Neural progenitor cell (in vitro differentiated cells): ENCODE data around the gene HMOX1. TPM values are rescaled to one million over a fixed set of nuclear protein-coding genes. Genes with fewer than 3 reads are reported as not detected.

Source experiments
- DNase-seq: peaks from one replicate; pipeline ENCODE4 v3.0.0-alpha.2; 2016; ENCODE audit warnings: low spot score
- H2AFZ ChIP-seq: fragments of 200-600 bp; sonication (generic); replicated peaks from 2 replicates; pipeline ENCODE4 v1.6.1; 2016; ENCODE audit warnings: antibody characterized with exemption
- H3F3A ChIP-seq: fragments of 200-600 bp; sonication (generic); 2 replicates; pipeline ENCODE4 v1.6.1; 2016; ENCODE audit warnings: antibody characterized with exemption, low read depth
- H3K27ac ChIP-seq: fragments of 200-600 bp; sonication (generic); 2 replicates; pipeline ENCODE4 v1.5.1; 2016; ENCODE audit warnings: mild to moderate bottlenecking
- H3K27me3 ChIP-seq: fragments of 200-600 bp; sonication (generic); 2 replicates; pipeline ENCODE4 v1.6.1; 2016; ENCODE audit warnings: mild to moderate bottlenecking, moderate library complexity
- H3K36me3 ChIP-seq: fragments of 200-600 bp; sonication (generic); 2 replicates; pipeline ENCODE4 v1.5.1; 2016
- H3K4me1 ChIP-seq: fragments of 200-600 bp; sonication (generic); 2 replicates; pipeline ENCODE4 v1.6.1; 2016; ENCODE audit warnings: mixed run types
- H3K4me2 ChIP-seq: fragments of 200-600 bp; sonication (generic); 2 replicates; pipeline ENCODE4 v1.6.1; 2016
- H3K4me3 ChIP-seq: fragments of 200-600 bp; sonication (generic); 2 replicates; pipeline ENCODE4 v1.5.1; 2016
- H3K79me2 ChIP-seq: fragments of 200-600 bp; sonication (generic); 2 replicates; pipeline ENCODE4 v1.6.1; 2016; ENCODE audit warnings: low read depth
- H3K9ac ChIP-seq: fragments of 200-600 bp; sonication (generic); 2 replicates; pipeline ENCODE4 v1.6.1; 2016
- H3K9me3 ChIP-seq: fragments of 200-600 bp; sonication (generic); 2 replicates; pipeline ENCODE4 v1.5.1; 2016; ENCODE audit warnings: low read depth
- H4K20me1 ChIP-seq: fragments of 200-600 bp; sonication (generic); 2 replicates; pipeline ENCODE4 v1.6.1; 2016; ENCODE audit warnings: low read depth
- H3K27ac Mint-ChIP-seq: 3 replicates; pipeline ENCODE4 v1.8.0; 2021; ENCODE audit warnings: mixed read lengths
- H3K27me3 Mint-ChIP-seq: 2 replicates; pipeline ENCODE4 v1.8.0; 2022; ENCODE audit warnings: low read depth, mild to moderate bottlenecking, inconsistent platforms, moderate library complexity, mixed read lengths; ENCODE audit not compliant: insufficient read depth
- H3K36me3 Mint-ChIP-seq: 3 replicates; pipeline ENCODE4 v1.8.0; 2021; ENCODE audit warnings: mixed read lengths
- H3K4me1 Mint-ChIP-seq: 3 replicates; pipeline ENCODE4 v1.8.0; 2021; ENCODE audit warnings: mixed read lengths
- H3K4me3 Mint-ChIP-seq: 3 replicates; pipeline ENCODE4 v1.8.0; 2021; ENCODE audit warnings: mild to moderate bottlenecking, moderate library complexity, mixed read lengths
- H3K9me3 Mint-ChIP-seq: 3 replicates; pipeline ENCODE4 v1.8.0; 2020; ENCODE audit warnings: mixed read lengths
- EZH2 ChIP-seq: fragments of 200-600 bp; sonication (generic); IDR thresholded peaks from 2 replicates; pipeline ENCODE4 v1.6.1; 2017; ENCODE audit warnings: antibody characterized with exemption, mild to moderate bottlenecking, moderate library complexity
- EZH2phosphoT487 ChIP-seq: fragments of 200-600 bp; sonication (generic); IDR thresholded peaks from 2 replicates; pipeline ENCODE4 v1.6.1; 2017; ENCODE audit warnings: antibody characterized with exemption
- total RNA-seq: library from RNA; depleted of rRNA; stranded (reverse); fragments of >200 nt; gene quantifications from 2 replicates; pipeline ENCODE4 v1.2.3, GENCODE V29; 2015; ENCODE audit warnings: low replicate concordance
- TF ChIP-seq, protein P1 (sequence below): fragments of 200-600 bp; sonication (generic); IDR thresholded peaks from 2 replicates; pipeline ENCODE4 v1.5.1; 2017; ENCODE audit warnings: antibody characterized with exemption, mild to moderate bottlenecking

Gene HMOX1
- total RNA-seq, 1 donor from 2014 or later, result 2.4 TPM

GRCh38 chr22:35410663-35411034, 29.8 kb downstream of the HMOX1 start:
- H3K79me2 ChIP-seq, result no peaks in the 10 kb centered on the region
- H3K36me3 ChIP-seq, result no peaks in the 10 kb centered on the region
- peaks cover 18% of the 10 kb centered on the region for H4K20me1 ChIP-seq
- no peak overlapping the region for H2AFZ ChIP-seq
- H3K9me3 ChIP-seq, result no peaks in the 10 kb centered on the region
- H3K27me3 ChIP-seq, result no peaks in the 10 kb centered on the region
- H3K4me3 ChIP-seq, result no peak overlapping the region
- no peaks in the 10 kb centered on the region for H3K27me3 Mint-ChIP-seq
- H3K27ac Mint-ChIP-seq, result no peak overlapping the region
- no peak overlapping the region for H3K4me2 ChIP-seq
- H3K9me3 Mint-ChIP-seq, result no peaks in the 10 kb centered on the region
- no peak overlapping the region for H3K27ac ChIP-seq
- no peaks in the 10 kb centered on the region for H3K4me1 Mint-ChIP-seq
- H3F3A ChIP-seq, result no peaks in the 10 kb centered on the region
- H3K36me3 Mint-ChIP-seq, result peaks cover 37% of the 10 kb centered on the region
- no peak for DNase-seq
- H3K9ac ChIP-seq, result no peak overlapping the region
- TF ChIP-seq, protein P1, sequence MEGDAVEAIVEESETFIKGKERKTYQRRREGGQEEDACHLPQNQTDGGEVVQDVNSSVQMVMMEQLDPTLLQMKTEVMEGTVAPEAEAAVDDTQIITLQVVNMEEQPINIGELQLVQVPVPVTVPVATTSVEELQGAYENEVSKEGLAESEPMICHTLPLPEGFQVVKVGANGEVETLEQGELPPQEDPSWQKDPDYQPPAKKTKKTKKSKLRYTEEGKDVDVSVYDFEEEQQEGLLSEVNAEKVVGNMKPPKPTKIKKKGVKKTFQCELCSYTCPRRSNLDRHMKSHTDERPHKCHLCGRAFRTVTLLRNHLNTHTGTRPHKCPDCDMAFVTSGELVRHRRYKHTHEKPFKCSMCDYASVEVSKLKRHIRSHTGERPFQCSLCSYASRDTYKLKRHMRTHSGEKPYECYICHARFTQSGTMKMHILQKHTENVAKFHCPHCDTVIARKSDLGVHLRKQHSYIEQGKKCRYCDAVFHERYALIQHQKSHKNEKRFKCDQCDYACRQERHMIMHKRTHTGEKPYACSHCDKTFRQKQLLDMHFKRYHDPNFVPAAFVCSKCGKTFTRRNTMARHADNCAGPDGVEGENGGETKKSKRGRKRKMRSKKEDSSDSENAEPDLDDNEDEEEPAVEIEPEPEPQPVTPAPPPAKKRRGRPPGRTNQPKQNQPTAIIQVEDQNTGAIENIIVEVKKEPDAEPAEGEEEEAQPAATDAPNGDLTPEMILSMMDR, result no peak
- TF ChIP-seq EZH2phosphoT487, result no peak
- no peak for TF ChIP-seq EZH2
- no peak overlapping the region for H3K4me3 Mint-ChIP-seq
- H3K4me1 ChIP-seq, result no peaks in the 10 kb centered on the region

DNA sequence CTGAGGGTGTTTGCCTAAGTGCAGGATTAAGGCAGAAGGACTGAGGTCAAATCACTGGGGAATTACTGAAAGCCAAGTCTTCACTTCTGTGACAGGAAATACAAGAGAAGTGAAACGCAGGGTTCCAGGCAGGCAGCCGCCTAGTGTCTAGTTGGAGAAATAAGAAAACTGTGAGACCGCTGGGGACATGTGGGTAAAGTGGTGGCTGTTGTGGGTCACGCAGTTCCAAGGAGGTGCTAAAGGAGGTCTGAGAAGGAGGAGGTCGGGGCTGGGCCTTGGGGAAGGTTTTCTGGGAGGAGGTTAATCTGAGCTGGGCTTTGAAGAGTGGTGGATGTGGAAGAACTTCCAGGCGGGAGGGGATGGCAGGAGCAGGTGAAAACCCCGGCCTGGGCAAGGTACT, 30.2 kb downstream of the HMOX1 start:
- Mint-ChIP-seq H3K36me3 (peaks cover 41% of the 10 kb centered on the region), H3K27me3 (no peaks in the 10 kb centered on the region), H3K27ac (no peak overlapping the region), H3K9me3 (no peaks in the 10 kb centered on the region), H3K4me1 (no peaks in the 10 kb centered on the region), H3K4me3 (no peak overlapping the region)
- Histone ChIP-seq H3K4me1 (no peaks in the 10 kb centered on the region), H3K4me2 (no peak overlapping the region), H3F3A (no peaks in the 10 kb centered on the region), H3K9ac (no peak overlapping the region), H3K79me2 (no peaks in the 10 kb centered on the region), H3K4me3 (no peak overlapping the region), H3K27ac (no peak overlapping the region), H4K20me1 (peaks cover 16% of the 10 kb centered on the region), H2AFZ (no peak overlapping the region), H3K27me3 (no peaks in the 10 kb centered on the region), H3K9me3 (no peaks in the 10 kb centered on the region), H3K36me3 (no peaks in the 10 kb centered on the region)
- no peak for DNase-seq
- TF ChIP-seq EZH2phosphoT487, result no peak
- TF ChIP-seq, protein P1, result no peak
- TF ChIP-seq EZH2, result no peak

GRCh38 chr22:35413624-35414023, 32.7 kb downstream of the HMOX1 start:
- no peak overlapping the region for H3K9ac ChIP-seq
- Mint-ChIP-seq H3K27me3 (no peaks in the 10 kb centered on the region), H3K4me1 (no peaks in the 10 kb centered on the region), H3K4me3 (no peak overlapping the region), H3K9me3 (no peaks in the 10 kb centered on the region), H3K36me3 (peaks cover 39% of the 10 kb centered on the region), H3K27ac (no peak overlapping the region)
- no peaks in the 10 kb centered on the region for H3K36me3 ChIP-seq
- no peak overlapping the region for H3K4me3 ChIP-seq
- H3K27ac ChIP-seq, result no peak overlapping the region
- no peak for DNase-seq
- TF ChIP-seq, protein P1, result no peak
- TF ChIP-seq EZH2 (no peak), EZH2phosphoT487 (no peak)
- no peaks in the 10 kb centered on the region for H3F3A ChIP-seq
- no peaks in the 10 kb centered on the region for H3K79me2 ChIP-seq
- H3K9me3 ChIP-seq, result no peaks in the 10 kb centered on the region
- H3K4me1 ChIP-seq, result no peaks in the 10 kb centered on the region
- no peak overlapping the region for H3K4me2 ChIP-seq
- H4K20me1 ChIP-seq, result peaks cover 16% of the 10 kb centered on the region
- H2AFZ ChIP-seq, result no peak overlapping the region
- H3K27me3 ChIP-seq, result no peaks in the 10 kb centered on the region
